Measurements from ENCODE around the gene MDFIC.

DNA sequence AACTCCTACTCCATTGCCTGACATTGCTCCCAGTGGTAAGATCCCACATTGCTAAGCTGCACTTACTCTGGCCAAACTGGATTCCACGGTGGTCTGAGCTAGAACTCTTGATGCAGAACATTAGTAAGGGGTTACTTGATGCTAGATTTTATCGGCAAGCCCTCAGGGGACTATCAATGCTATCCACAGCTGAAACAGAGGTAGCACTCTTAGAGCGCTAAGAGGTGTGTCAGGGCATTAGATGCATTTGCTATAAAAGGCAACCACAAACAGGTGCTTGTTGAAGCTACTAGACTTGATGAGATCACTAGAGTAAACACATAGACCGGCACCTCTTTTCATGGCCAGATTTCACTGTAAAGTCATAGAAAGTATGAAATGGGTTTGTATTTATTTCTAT, 116.3 kb downstream of the MDFIC start:
- no peak for TF ChIP-seq POLR2A (IDR thresholded peaks at IDR 0.05; ENCODE audit: extremely low read depth, insufficient read length)
- TF ChIP-seq, protein P1, sequence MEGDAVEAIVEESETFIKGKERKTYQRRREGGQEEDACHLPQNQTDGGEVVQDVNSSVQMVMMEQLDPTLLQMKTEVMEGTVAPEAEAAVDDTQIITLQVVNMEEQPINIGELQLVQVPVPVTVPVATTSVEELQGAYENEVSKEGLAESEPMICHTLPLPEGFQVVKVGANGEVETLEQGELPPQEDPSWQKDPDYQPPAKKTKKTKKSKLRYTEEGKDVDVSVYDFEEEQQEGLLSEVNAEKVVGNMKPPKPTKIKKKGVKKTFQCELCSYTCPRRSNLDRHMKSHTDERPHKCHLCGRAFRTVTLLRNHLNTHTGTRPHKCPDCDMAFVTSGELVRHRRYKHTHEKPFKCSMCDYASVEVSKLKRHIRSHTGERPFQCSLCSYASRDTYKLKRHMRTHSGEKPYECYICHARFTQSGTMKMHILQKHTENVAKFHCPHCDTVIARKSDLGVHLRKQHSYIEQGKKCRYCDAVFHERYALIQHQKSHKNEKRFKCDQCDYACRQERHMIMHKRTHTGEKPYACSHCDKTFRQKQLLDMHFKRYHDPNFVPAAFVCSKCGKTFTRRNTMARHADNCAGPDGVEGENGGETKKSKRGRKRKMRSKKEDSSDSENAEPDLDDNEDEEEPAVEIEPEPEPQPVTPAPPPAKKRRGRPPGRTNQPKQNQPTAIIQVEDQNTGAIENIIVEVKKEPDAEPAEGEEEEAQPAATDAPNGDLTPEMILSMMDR (IDR thresholded peaks at IDR 0.05; ENCODE audit: low read depth, low read length) = no peak
- TF ChIP-seq MYC (IDR thresholded peaks at IDR 0.05; ENCODE audit: low read depth, low read length) = no peak
- TF ChIP-seq, protein P2, sequence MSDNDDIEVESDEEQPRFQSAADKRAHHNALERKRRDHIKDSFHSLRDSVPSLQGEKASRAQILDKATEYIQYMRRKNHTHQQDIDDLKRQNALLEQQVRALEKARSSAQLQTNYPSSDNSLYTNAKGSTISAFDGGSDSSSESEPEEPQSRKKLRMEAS (IDR thresholded peaks at IDR 0.05; ENCODE audit: low read depth, low read length) = no peak

All from NB4 (cell line).